ENCODE results near the gene SOX6. TPM values are rescaled to one million over a fixed set of nuclear protein-coding genes. Genes with fewer than 3 reads are reported as not detected.
A peak's percentile ranks its signal among the peaks of the same experiment; 100 is the strongest.

The SOX6 gene
- total and polyA plus RNA-seq, 12 donors = 0.80 to 43.0 (median 21.2) TPM

- WGBS, 2 donors = 80 to 86% methylated on average over 7 of the region's 7 CpGs
- DNase-seq (no peak), ATAC-seq (peak in 3 of 8 donors; percentile 30 to 59 (median 37))
- intact Hi-C loops (cut with DNase I) = no loop called here
- TF ChIP-seq CTCF (IDR thresholded peaks at IDR 0.05) = no peak
- Histone ChIP-seq H3K4me1 (peaks cover 0 to 8% (median 0%) of the 10 kb centered on the region in 9 donors), H3K36me3 (peaks cover 0 to 3% (median 0%) of the 10 kb centered on the region in 9 donors), H3K9me3 (no peaks in the 10 kb centered on the region), H3K27me3 (no peaks in the 10 kb centered on the region), H3K4me3 (no peak overlapping the region), H3K27ac (no peak overlapping the region)
These were observed 379.8 kb downstream of the SOX6 start for GRCh38 chr11:15976433-15977045.

GRCh38 chr11:15975742-15976141, 380.6 kb downstream of the SOX6 start:
- Histone ChIP-seq H3K9me3 (no peaks in the 10 kb centered on the region), H3K27me3 (no peaks in the 10 kb centered on the region), H3K4me1 (peaks cover 0 to 13% (median under 1%) of the 10 kb centered on the region in 9 donors), H3K36me3 (peaks cover 0 to 3% (median 0%) of the 10 kb centered on the region in 9 donors), H3K4me3 (no peak overlapping the region), H3K27ac (no peak overlapping the region)
- no peak for TF ChIP-seq CTCF (IDR thresholded peaks at IDR 0.05)
- intact Hi-C loops (cut with DNase I) = no loop called here
- DNase-seq = no peak
- no peak for ATAC-seq
- WGBS, 2 donors = 46 to 81% methylated on average over 2 of the region's 2 CpGs

GRCh38 chr11:15972838-15973237, 383.5 kb downstream of the SOX6 start:
- ATAC-seq = no peak

GRCh38 chr11:15971215-15971546, 385.2 kb downstream of the SOX6 start:
- Histone ChIP-seq H3K27me3 (no peaks in the 10 kb centered on the region), H3K4me1 (peaks cover 10 to 49% (median 40%) of the 10 kb centered on the region in 9 donors), H3K36me3 (peaks cover 0 to 3% (median 0%) of the 10 kb centered on the region in 9 donors), H3K9me3 (no peaks in the 10 kb centered on the region), H3K27ac (peak overlapping the region in 7 of 10 donors; percentile 10 to 92 (median 83)), H3K4me3 (no peak overlapping the region)
- peak in 1 of 8 donors; percentile 21 for ATAC-seq
- intact Hi-C loops (cut with DNase I) = no loop called here
- WGBS, 2 donors = 94 to 97% methylated on average over 2 of the region's 2 CpGs
- TF ChIP-seq CTCF (IDR thresholded peaks at IDR 0.05) = no peak
- no peak for DNase-seq

More at GRCh38 chr11:15972838-15973237, 383.5 kb downstream of the SOX6 start:
- H3K4me3 ChIP-seq = no peak overlapping the region
- no peak for DNase-seq
- WGBS, 2 donors = 53 to 62% methylated on average over 5 of the region's 5 CpGs
- no peaks in the 10 kb centered on the region for H3K27me3 ChIP-seq
- H3K9me3 ChIP-seq = no peaks in the 10 kb centered on the region
- no peak overlapping the region for H3K27ac ChIP-seq
- peaks cover 7 to 41% (median 27%) of the 10 kb centered on the region in 9 donors for H3K4me1 ChIP-seq
- no peak for TF ChIP-seq CTCF (IDR thresholded peaks at IDR 0.05)
- H3K36me3 ChIP-seq = peaks cover 0 to 3% (median 0%) of the 10 kb centered on the region in 9 donors
- intact Hi-C loops (cut with DNase I) = no loop called here
